Endothelial cell of umbilical vein (primary cell): ENCODE measurements around the gene MMP25. TPM values are rescaled to one million over a fixed set of nuclear protein-coding genes. Genes with fewer than 3 reads are reported as not detected.

ENCODE experiments used
- Bru-seq: library from RNA; stranded (reverse); fragments of 400-500 nt; gene quantifications from one replicate; lab custom pipeline; 2021; lab: Mats Ljungman, UMichigan
- BruChase-seq, 2 experiments: library from RNA; stranded (reverse); fragments of 400-500 nt; gene quantifications; one replicate each; lab custom pipeline; 2021; lab: Mats Ljungman, UMichigan
- BruUV-seq: library from RNA; stranded (reverse); fragments of 400-500 nt; replicated peaks from 2 replicates; lab custom pipeline; 2021; lab: Mats Ljungman, UMichigan
- CTCF ChIA-PET: fragments of 300-600, 350-600 bp; sonication (Branson Sonifier 250); formaldehyde crosslinking; loops from one replicate; lab custom pipeline; 2021; ENCODE audit warnings: antibody characterized with exemption, inconsistent platforms; lab: Charles Lee
- POLR2A ChIA-PET: fragments of 300-600, 350-600 bp; sonication (Branson Sonifier 250); formaldehyde crosslinking; loops from one replicate; lab custom pipeline; 2021; ENCODE audit warnings: antibody characterized with exemption, inconsistent platforms; lab: Charles Lee
- DNase-seq: peaks from one replicate; pipeline ENCODE4 v3.0.0-alpha.2; 2011; ENCODE audit warnings: low read depth, low spot score
- FAIRE-seq: peaks from 2 replicates; lab custom pipeline; 2011; peaks lifted over from hg19 to GRCh38; lab: Jason Lieb, UNC
- H2AFZ ChIP-seq: 2 replicates; pipeline ENCODE4 v1.6.0; 2012; ENCODE audit warnings: low read depth, low read length, control low read depth, inconsistent platforms
- H3K27ac ChIP-seq: 2 replicates; pipeline ENCODE4 v1.5.1; 2011; ENCODE audit warnings: low read depth, mild to moderate bottlenecking, control low read depth, low read length, moderate library complexity; ENCODE audit not compliant: insufficient read depth
- H3K27me3 ChIP-seq, 2 experiments: 2 replicates each; pipeline versions ENCODE4 v1.6.0 to v1.6.1; 2011; ENCODE audit warnings: low read length in 2 of 2, mixed read lengths in 1 of 2; ENCODE audit not compliant: control insufficient read depth in 2 of 2, insufficient read depth in 2 of 2
- H3K36me3 ChIP-seq, 2 experiments: 2 replicates in 1 of 2; 3 replicates in 1 of 2; pipeline ENCODE4 v1.5.1; 2011; ENCODE audit warnings: low read length in 2 of 2, mild to moderate bottlenecking in 1 of 2, moderate library complexity in 1 of 2; ENCODE audit not compliant: control insufficient read depth in 2 of 2, insufficient read depth in 2 of 2; ENCODE audit errors: extremely low read depth in 1 of 2
- H3K4me1 ChIP-seq: 3 replicates; pipeline ENCODE4 v1.5.1; 2011; ENCODE audit warnings: mild to moderate bottlenecking, low read length; ENCODE audit not compliant: control insufficient read depth, insufficient read depth; ENCODE audit errors: extremely low read depth
- H3K4me2 ChIP-seq: 2 replicates; pipeline ENCODE4 v1.6.1; 2011; ENCODE audit warnings: low read length, control low read depth, mixed read lengths; ENCODE audit not compliant: insufficient read depth
- H3K4me3 ChIP-seq, 3 experiments: fragments of 200-600 bp in 1 of 3; sonication (generic), shearing (Covaris generic) in 1 of 3; replicated peaks in 1 of 3; 2 replicates each; pipeline ENCODE4 v1.5.1; 2011 to 2016; ENCODE audit warnings: control low read depth in 3 of 3, low read length in 3 of 3, mild to moderate bottlenecking in 2 of 3, inconsistent platforms in 1 of 3, low read depth in 1 of 3, moderate library complexity in 1 of 3; ENCODE audit not compliant: insufficient read depth in 1 of 3
- H3K79me2 ChIP-seq: 2 replicates; pipeline ENCODE4 v1.6.0; 2012; ENCODE audit warnings: low read length, inconsistent platforms; ENCODE audit not compliant: control insufficient read depth, insufficient read depth
- H3K9ac ChIP-seq: replicated peaks from 2 replicates; pipeline ENCODE3; 2011; ENCODE audit warnings: low read length, control low read depth; ENCODE audit not compliant: insufficient read depth; ENCODE audit errors: extremely low read depth
- H3K9me1 ChIP-seq: replicated peaks from 3 replicates; pipeline ENCODE4 v1.6.0; 2011; ENCODE audit warnings: mild to moderate bottlenecking, low read length; ENCODE audit not compliant: control insufficient read depth, insufficient read depth; ENCODE audit errors: extremely low read depth
- H3K9me3 ChIP-seq: replicated peaks from 2 replicates; pipeline ENCODE4 v1.5.1; 2012; ENCODE audit warnings: low read length, inconsistent platforms; ENCODE audit not compliant: control insufficient read depth, insufficient read depth
- H4K20me1 ChIP-seq: replicated peaks from 2 replicates; pipeline ENCODE3; 2011; ENCODE audit warnings: mild to moderate bottlenecking, low read length; ENCODE audit not compliant: control insufficient read depth, insufficient read depth; ENCODE audit errors: extremely low read depth
- EZH2 ChIP-seq: IDR thresholded peaks from 2 replicates; pipeline ENCODE4 v1.6.1; 2012; ENCODE audit warnings: borderline replicate concordance, low read depth, mild to moderate bottlenecking, moderate library complexity, low read length, inconsistent platforms; ENCODE audit not compliant: severe bottlenecking
- FOS ChIP-seq: IDR thresholded peaks from 2 replicates; pipeline ENCODE4 v1.6.1; 2011; ENCODE audit warnings: mild to moderate bottlenecking, low read length, moderate library complexity, borderline replicate concordance; ENCODE audit not compliant: insufficient read depth
- GATA2 ChIP-seq: IDR thresholded peaks from 2 replicates; pipeline ENCODE4 v1.7.0; 2011; ENCODE audit warnings: low read depth, mild to moderate bottlenecking, moderate library complexity, mixed read lengths, low read length; ENCODE audit not compliant: insufficient read length, insufficient read depth
- JUN ChIP-seq: IDR thresholded peaks from 2 replicates; pipeline ENCODE4 v1.6.1; 2011; ENCODE audit warnings: borderline replicate concordance, low read depth; ENCODE audit not compliant: insufficient read length, insufficient read depth
- MYC ChIP-seq: IDR thresholded peaks from one replicate; pipeline ENCODE4 v1.6.1; 2011; ENCODE audit warnings: mild to moderate bottlenecking, low read depth, low read length
- POLR2A ChIP-seq: IDR thresholded peaks from 2 replicates; pipeline ENCODE4 v1.6.1; 2012; ENCODE audit warnings: low read depth, mild to moderate bottlenecking, control low read depth, low read length
- POLR2AphosphoS5 ChIP-seq: IDR thresholded peaks from 2 replicates; pipeline ENCODE4 v1.6.1; 2012; ENCODE audit warnings: low read depth, mild to moderate bottlenecking, control low read depth, low read length, moderate library complexity; ENCODE audit not compliant: insufficient read depth
- dilution Hi-C: fragments of 300-500 bp; cut with MboI; formaldehyde crosslinking; loops from one replicate; pipeline ENCODE4 v1.15.0; 2019; ENCODE audit warnings: low sequenced_read_pairs; ENCODE audit not compliant: extremely low pct_ligation_motif_present
- intact Hi-C: fragments of 100-400 bp; cut with micrococcal nuclease; formaldehyde crosslinking; loops from one replicate; pipeline ENCODE4 v1.10.0; 2022
- long read RNA-seq: library from polyadenylated mRNA; stranded (forward); transcript quantifications from one replicate; pipeline ENCODE4 v2.0.0, GENCODE V29; 2021
- polyA minus RNA-seq, 3 experiments: library from RNA; depleted of rRNA, polyadenylated mRNA; stranded (reverse); fragments of >200 nt; gene quantifications; 1 replicate in 1 of 3; 2 replicates in 2 of 3; pipeline ENCODE4 v1.2.3, GENCODE V29; 2011
- polyA plus RNA-seq, 4 experiments: library from polyadenylated mRNA; depleted of rRNA in 3 of 4; stranded (reverse) in 3 of 4; unstranded in 1 of 4; fragments of >200 nt; gene quantifications; 2 replicates each; pipeline versions ENCODE4 v1.2.1 to v1.2.3, GENCODE V29; 2011 to 2012; ENCODE audit warnings: missing spikeins in 1 of 4
- total RNA-seq: library from RNA; stranded (reverse); gene quantifications from 2 replicates; pipeline ENCODE4 v1.2.3, GENCODE V29; 2021
- TF ChIP-seq, protein P1 (sequence below), 2 donors: IDR thresholded peaks; 1 replicate in 1 of 2; 2 replicates in 1 of 2; pipeline ENCODE4 v1.5.1; 2011; ENCODE audit warnings: low read length in 2 of 2, mild to moderate bottlenecking in 2 of 2, moderate library complexity in 2 of 2, control low read depth in 1 of 2, inconsistent platforms in 1 of 2, low read depth in 1 of 2; ENCODE audit not compliant: insufficient read depth in 1 of 2; ENCODE audit errors: extremely low read depth in 1 of 2

The MMP25 gene, protein sequence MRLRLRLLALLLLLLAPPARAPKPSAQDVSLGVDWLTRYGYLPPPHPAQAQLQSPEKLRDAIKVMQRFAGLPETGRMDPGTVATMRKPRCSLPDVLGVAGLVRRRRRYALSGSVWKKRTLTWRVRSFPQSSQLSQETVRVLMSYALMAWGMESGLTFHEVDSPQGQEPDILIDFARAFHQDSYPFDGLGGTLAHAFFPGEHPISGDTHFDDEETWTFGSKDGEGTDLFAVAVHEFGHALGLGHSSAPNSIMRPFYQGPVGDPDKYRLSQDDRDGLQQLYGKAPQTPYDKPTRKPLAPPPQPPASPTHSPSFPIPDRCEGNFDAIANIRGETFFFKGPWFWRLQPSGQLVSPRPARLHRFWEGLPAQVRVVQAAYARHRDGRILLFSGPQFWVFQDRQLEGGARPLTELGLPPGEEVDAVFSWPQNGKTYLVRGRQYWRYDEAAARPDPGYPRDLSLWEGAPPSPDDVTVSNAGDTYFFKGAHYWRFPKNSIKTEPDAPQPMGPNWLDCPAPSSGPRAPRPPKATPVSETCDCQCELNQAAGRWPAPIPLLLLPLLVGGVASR
- total RNA-seq: 0.21 and 0.35 TPM in 2 replicates
- 0.08 and 0.13 TPM in 2 replicates for polyA plus RNA-seq
- polyA plus RNA-seq (2011; cell fraction: cytosol; rRNA removed): 0.03 and 0.04 TPM in 2 replicates
- polyA plus RNA-seq (2011; cell fraction: nucleus; rRNA removed): not detected in 2 replicates
- 0.37 and 0.94 TPM in 2 replicates for polyA plus RNA-seq (2012)
- polyA minus RNA-seq: 0.07 and 0.08 TPM in 2 replicates
- polyA minus RNA-seq (2011; cell fraction: cytosol; rRNA and poly(A)+ RNA removed): not detected
- polyA minus RNA-seq (2011; cell fraction: nucleus; rRNA and poly(A)+ RNA removed): 0.10 TPM in 1 of 2 replicates, not detected in the other
- Bru-seq, nascent RNA: percentile 6 among the genes with signal in this experiment
- BruChase-seq, experiment 1, labeled RNA remaining after a 6-hour chase: percentile 44 among the genes with signal in this experiment
- BruChase-seq, experiment 2, labeled RNA remaining after a 2-hour chase: percentile 10 among the genes with signal in this experiment
- long read RNA-seq, partial matches to known transcripts: 2 of 2 reads
- long read RNA-seq, other reads (novel, unspliced or antisense): 0 of 2 reads

DNA sequence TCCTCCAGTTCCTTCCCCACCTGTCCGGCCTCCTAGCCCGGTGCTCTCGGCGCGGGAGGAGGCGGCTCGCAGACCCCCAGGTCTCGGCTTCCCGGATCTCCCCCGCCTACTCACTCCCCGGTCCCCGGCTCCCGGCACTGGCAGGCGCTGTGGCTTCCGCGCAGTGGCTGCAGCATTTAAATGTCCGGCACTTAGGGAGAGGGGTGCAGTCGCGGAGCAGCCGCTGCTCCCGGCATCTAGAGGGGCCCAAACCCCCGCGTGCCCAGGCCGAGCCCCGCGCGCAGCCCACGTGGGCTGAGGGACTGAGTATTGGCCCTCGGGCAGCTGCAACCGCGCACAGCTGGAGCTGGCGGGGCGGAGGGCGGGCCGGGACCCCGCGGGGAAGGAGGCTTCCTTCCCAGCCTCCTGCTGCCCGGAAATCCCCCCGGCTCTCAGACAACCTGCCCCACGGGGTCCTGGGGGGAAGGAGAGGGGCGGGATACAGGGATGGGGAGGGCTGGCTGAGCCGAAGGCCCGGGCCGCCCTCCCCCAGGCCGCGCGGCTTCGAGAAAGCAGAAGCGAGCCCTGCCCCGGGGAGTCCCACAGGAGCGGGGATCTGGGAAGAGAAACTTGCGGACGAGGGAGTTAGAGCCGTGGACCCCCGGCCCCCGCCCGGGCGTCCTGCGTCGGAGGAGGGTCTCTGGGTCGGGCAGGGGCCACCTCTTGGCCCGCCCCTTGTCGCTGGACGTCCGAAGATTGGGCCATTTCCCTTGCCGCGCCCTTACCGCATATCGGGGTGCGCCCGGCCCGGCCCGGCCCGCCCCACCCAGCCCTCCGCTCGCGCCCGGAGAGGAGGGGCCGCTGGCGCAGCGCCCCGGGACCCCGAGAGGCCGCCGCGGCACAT is at the start of gene MMP25:
MMP25 (plus strand) TSS at position 804 of the 883 bp plus-strand sequence. CDS start 357 bp downstream, outside the sequence.
- Histone ChIP-seq H4K20me1 (no peaks in the 10 kb centered on the region), H3K27me3 (peaks cover 18 to 27% of the 10 kb centered on the region in 2 experiments), H3K4me3 (peak within 1 kb of the TSS; percentile 24 to 46 (median 37)), H3K36me3 (no peaks in the 10 kb centered on the region), H3K9me1 (no peaks in the 10 kb centered on the region), H3K79me2 (no peaks in the 10 kb centered on the region), H3K27ac (no peak within 1 kb of the TSS), H3K4me1 (peaks cover 2% of the 10 kb centered on the region), H3K9me3 (no peaks in the 10 kb centered on the region), H2AFZ (peak within 1 kb of the TSS; percentile 85), H3K4me2 (peak within 1 kb of the TSS; percentile 86), H3K9ac (no peak within 1 kb of the TSS)
- DNase-seq (no peak), FAIRE-seq (no peak)
- BruUV-seq: no TSS peak
- intact Hi-C loops: no loop called here
- dilution Hi-C loops: no loop called here
- no peak for TF ChIP-seq JUN
- peak; percentile 82 for TF ChIP-seq EZH2
- TF ChIP-seq FOS: no peak
- no peak for TF ChIP-seq MYC
- TF ChIP-seq POLR2AphosphoS5: no peak
- no peak for TF ChIP-seq GATA2
- TF ChIP-seq, protein P1, sequence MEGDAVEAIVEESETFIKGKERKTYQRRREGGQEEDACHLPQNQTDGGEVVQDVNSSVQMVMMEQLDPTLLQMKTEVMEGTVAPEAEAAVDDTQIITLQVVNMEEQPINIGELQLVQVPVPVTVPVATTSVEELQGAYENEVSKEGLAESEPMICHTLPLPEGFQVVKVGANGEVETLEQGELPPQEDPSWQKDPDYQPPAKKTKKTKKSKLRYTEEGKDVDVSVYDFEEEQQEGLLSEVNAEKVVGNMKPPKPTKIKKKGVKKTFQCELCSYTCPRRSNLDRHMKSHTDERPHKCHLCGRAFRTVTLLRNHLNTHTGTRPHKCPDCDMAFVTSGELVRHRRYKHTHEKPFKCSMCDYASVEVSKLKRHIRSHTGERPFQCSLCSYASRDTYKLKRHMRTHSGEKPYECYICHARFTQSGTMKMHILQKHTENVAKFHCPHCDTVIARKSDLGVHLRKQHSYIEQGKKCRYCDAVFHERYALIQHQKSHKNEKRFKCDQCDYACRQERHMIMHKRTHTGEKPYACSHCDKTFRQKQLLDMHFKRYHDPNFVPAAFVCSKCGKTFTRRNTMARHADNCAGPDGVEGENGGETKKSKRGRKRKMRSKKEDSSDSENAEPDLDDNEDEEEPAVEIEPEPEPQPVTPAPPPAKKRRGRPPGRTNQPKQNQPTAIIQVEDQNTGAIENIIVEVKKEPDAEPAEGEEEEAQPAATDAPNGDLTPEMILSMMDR (IDR thresholded peaks at IDR 0.05; ENCODE audit: extremely low read depth in 1 of 2, insufficient read depth in 1 of 2, low read depth in 1 of 2, low read length in 2 of 2): no peak
- no peak for TF ChIP-seq POLR2A
- POLR2A ChIA-PET: no interaction called here
- CTCF ChIA-PET: interaction anchor here (1.5 to 14.7 kb wide), 2 partner anchors 15 to 84 kb away, joined by 7 to 200 read pairs; no protein-coding TSS in a partner anchor
